Measurements from ENCODE around the gene MEIS2. TPM values are rescaled to one million over a fixed set of nuclear protein-coding genes. Genes with fewer than 3 reads are reported as not detected.
A peak's percentile ranks its signal among the peaks of the same experiment; 100 is the strongest.

Gene MEIS2
- total RNA-seq, 2 donors from 2014 or later: 7.1 to 9.7 TPM

DNA sequence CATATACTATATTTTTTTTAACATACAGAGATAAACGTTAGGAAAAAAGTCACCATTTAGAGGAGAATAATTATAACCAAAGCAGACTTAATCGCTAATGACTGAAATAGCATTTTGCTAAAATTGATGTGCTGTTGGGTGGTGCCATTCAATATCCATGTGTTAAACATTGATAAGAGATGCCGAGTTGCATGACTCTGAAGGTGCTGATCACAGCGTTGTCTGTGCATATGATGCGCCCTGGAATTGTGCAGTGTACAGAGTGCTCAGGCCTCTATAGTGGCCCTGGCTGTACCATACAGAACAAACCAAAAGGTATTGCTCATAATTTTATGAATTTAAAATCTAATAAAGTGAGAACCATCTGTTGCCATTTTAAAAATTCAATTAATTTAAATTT, 168.3 kb downstream of the MEIS2 start:
- WGBS, 2 experiments (ENCODE audit: insufficient coverage in 1 of 2, insufficient read length in 1 of 2): 95 to 100% methylated on average over 2 to 5 of the region's 5 CpGs
- H3K4me3 Mint-ChIP-seq: no peak overlapping the region
- Histone ChIP-seq H3K4me1 (ENCODE audit: control insufficient read depth, insufficient read depth, low read length) (no peaks in the 10 kb centered on the region), H3K9me3 (ENCODE audit: control insufficient read depth, low read length) (no peaks in the 10 kb centered on the region), H3K4me3 (ENCODE audit: low read length) (no peak overlapping the region), H3K27me3 (ENCODE audit: control insufficient read depth, insufficient read depth, low read length, poor library complexity, severe bottlenecking) (peaks cover 9% of the 10 kb centered on the region), H3K27ac (ENCODE audit: low read depth, low read length) (no peak overlapping the region), H3K9ac (ENCODE audit: extremely low read depth, low read length, poor library complexity, severe bottlenecking) (no peak overlapping the region), H3K36me3 (ENCODE audit: control insufficient read depth, insufficient read depth, low read length) (no peaks in the 10 kb centered on the region)
- no peaks in the 10 kb centered on the region for H3K4me1 Mint-ChIP-seq
- H3K9me3 Mint-ChIP-seq: no peaks in the 10 kb centered on the region
- peaks cover 21% of the 10 kb centered on the region for H3K27me3 Mint-ChIP-seq (ENCODE audit: insufficient read depth)
- H3K27ac Mint-ChIP-seq: no peak overlapping the region
- no peak for DNase-seq
- H3K36me3 Mint-ChIP-seq (ENCODE audit: low read depth): no peaks in the 10 kb centered on the region
- no peak for TF ChIP-seq CTCF (conservative IDR thresholded peaks at IDR 0.05)

- TF ChIP-seq CTCF (conservative IDR thresholded peaks at IDR 0.05): no peak
- Mint-ChIP-seq H3K27me3 (ENCODE audit: insufficient read depth) (peaks cover 21% of the 10 kb centered on the region), H3K4me3 (no peak overlapping the region), H3K36me3 (ENCODE audit: low read depth) (no peaks in the 10 kb centered on the region), H3K9me3 (no peaks in the 10 kb centered on the region), H3K27ac (no peak overlapping the region), H3K4me1 (no peaks in the 10 kb centered on the region)
- Histone ChIP-seq H3K9me3 (ENCODE audit: control insufficient read depth, low read length) (no peaks in the 10 kb centered on the region), H3K4me1 (ENCODE audit: control insufficient read depth, insufficient read depth, low read length) (no peaks in the 10 kb centered on the region), H3K4me3 (ENCODE audit: low read length) (no peak overlapping the region), H3K27me3 (ENCODE audit: control insufficient read depth, insufficient read depth, low read length, poor library complexity, severe bottlenecking) (peaks cover 9% of the 10 kb centered on the region), H3K36me3 (ENCODE audit: control insufficient read depth, insufficient read depth, low read length) (no peaks in the 10 kb centered on the region), H3K27ac (ENCODE audit: low read depth, low read length) (no peak overlapping the region), H3K9ac (ENCODE audit: extremely low read depth, low read length, poor library complexity, severe bottlenecking) (no peak overlapping the region)
- no peak for DNase-seq
- 75 to 85% methylated on average over 3 of the region's 3 CpGs for WGBS, 2 experiments (ENCODE audit: insufficient coverage in 1 of 2, insufficient read length in 1 of 2)
Observed at GRCh38 chr15:36931434-36931833, 168.9 kb downstream of the MEIS2 start.

GRCh38 chr15:36926427-36926825, 173.9 kb downstream of the MEIS2 start:
- WGBS, 2 experiments (ENCODE audit: insufficient coverage in 1 of 2, insufficient read length in 1 of 2): 71 to 90% methylated on average over 1 to 3 of the region's 3 CpGs
- peaks cover 35% of the 10 kb centered on the region for H3K27me3 Mint-ChIP-seq (ENCODE audit: insufficient read depth)
- no peaks in the 10 kb centered on the region for H3K4me1 ChIP-seq (ENCODE audit: control insufficient read depth, insufficient read depth, low read length)
- H3K27me3 ChIP-seq (ENCODE audit: control insufficient read depth, insufficient read depth, low read length, poor library complexity, severe bottlenecking): no peaks in the 10 kb centered on the region
- TF ChIP-seq CTCF (conservative IDR thresholded peaks at IDR 0.05): no peak
- no peaks in the 10 kb centered on the region for H3K36me3 ChIP-seq (ENCODE audit: control insufficient read depth, insufficient read depth, low read length)
- DNase-seq: no peak
- H3K4me3 ChIP-seq (ENCODE audit: low read length): no peak overlapping the region
- no peaks in the 10 kb centered on the region for H3K9me3 ChIP-seq (ENCODE audit: control insufficient read depth, low read length)
- no peak overlapping the region for H3K9ac ChIP-seq (ENCODE audit: extremely low read depth, low read length, poor library complexity, severe bottlenecking)
- peak overlapping the region; percentile 20 for H3K27ac ChIP-seq (ENCODE audit: low read depth, low read length)
- H3K27ac Mint-ChIP-seq: no peak overlapping the region
- no peaks in the 10 kb centered on the region for H3K36me3 Mint-ChIP-seq (ENCODE audit: low read depth)
- H3K9me3 Mint-ChIP-seq: no peaks in the 10 kb centered on the region
- peaks cover 5% of the 10 kb centered on the region for H3K4me1 Mint-ChIP-seq
- no peak overlapping the region for H3K4me3 Mint-ChIP-seq
